ENCODE measurements around the gene PRKCA.

The PRKCA gene

GRCh38 chr17:66684261-66684660, 381.8 kb downstream of the PRKCA start:
- no peaks in the 10 kb centered on the region for H3K9me3 ChIP-seq (ENCODE audit: control insufficient read depth, insufficient read depth, low read length)
- H3K4me1 ChIP-seq (ENCODE audit: insufficient read depth, low read length) = peaks cover 5% of the 10 kb centered on the region; the same call in 1 of the 2 replicates
- H3K36me3 ChIP-seq (ENCODE audit: insufficient read depth, low read length) = no peaks in the 10 kb centered on the region
- H3K9ac ChIP-seq (ENCODE audit: low read depth, low read length) = no peak overlapping the region

GRCh38 chr17:66684731-66685130, 382.3 kb downstream of the PRKCA start:
- Histone ChIP-seq H3K36me3 (ENCODE audit: insufficient read depth, low read length) (no peaks in the 10 kb centered on the region), H3K9ac (ENCODE audit: low read depth, low read length) (no peak overlapping the region), H3K4me1 (ENCODE audit: insufficient read depth, low read length) (peaks cover 5% of the 10 kb centered on the region; the same call in 1 of the 2 replicates), H3K9me3 (ENCODE audit: control insufficient read depth, insufficient read depth, low read length) (no peaks in the 10 kb centered on the region)

- no peaks in the 10 kb centered on the region for H3K9me3 ChIP-seq (ENCODE audit: control insufficient read depth, insufficient read depth, low read length)
These were observed 384.2 kb downstream of the PRKCA start for GRCh38 chr17:66686601-66687000.

GRCh38 chr17:66687570-66688284, 385.3 kb downstream of the PRKCA start:
- peaks cover 12% of the 10 kb centered on the region; the same call in 1 of the 2 replicates for H3K4me1 ChIP-seq (ENCODE audit: insufficient read depth, low read length)
- H3K36me3 ChIP-seq (ENCODE audit: insufficient read depth, low read length) = no peaks in the 10 kb centered on the region
- no peak overlapping the region for H3K9ac ChIP-seq (ENCODE audit: low read depth, low read length)
- H3K9me3 ChIP-seq (ENCODE audit: control insufficient read depth, insufficient read depth, low read length) = no peaks in the 10 kb centered on the region

More at GRCh38 chr17:66686601-66687000, 384.2 kb downstream of the PRKCA start:
- Histone ChIP-seq H3K9ac (ENCODE audit: low read depth, low read length) (no peak overlapping the region), H3K4me1 (ENCODE audit: insufficient read depth, low read length) (peaks cover 4% of the 10 kb centered on the region; the same call in 1 of the 2 replicates), H3K36me3 (ENCODE audit: insufficient read depth, low read length) (no peaks in the 10 kb centered on the region)

GRCh38 chr17:66689221-66689620, 386.8 kb downstream of the PRKCA start:
- no peaks in the 10 kb centered on the region for H3K9me3 ChIP-seq (ENCODE audit: control insufficient read depth, insufficient read depth, low read length)
- no peaks in the 10 kb centered on the region for H3K36me3 ChIP-seq (ENCODE audit: insufficient read depth, low read length)
- no peak overlapping the region for H3K9ac ChIP-seq (ENCODE audit: low read depth, low read length)
- H3K4me1 ChIP-seq (ENCODE audit: insufficient read depth, low read length) = peaks cover 12% of the 10 kb centered on the region; the same call in 1 of the 2 replicates

- Histone ChIP-seq H3K36me3 (ENCODE audit: insufficient read depth, low read length) (no peaks in the 10 kb centered on the region), H3K4me1 (ENCODE audit: insufficient read depth, low read length) (peaks cover 12% of the 10 kb centered on the region; the same call in 1 of the 2 replicates), H3K9me3 (ENCODE audit: control insufficient read depth, insufficient read depth, low read length) (no peaks in the 10 kb centered on the region), H3K9ac (ENCODE audit: low read depth, low read length) (no peak overlapping the region)
These were observed 387.8 kb downstream of the PRKCA start for GRCh38 chr17:66690166-66690565.

GRCh38 chr17:66691644-66692420, 389.4 kb downstream of the PRKCA start:
- no peak overlapping the region for H3K9ac ChIP-seq (ENCODE audit: low read depth, low read length)
- peaks cover 12% of the 10 kb centered on the region; the same call in 1 of the 2 replicates for H3K4me1 ChIP-seq (ENCODE audit: insufficient read depth, low read length)
- H3K36me3 ChIP-seq (ENCODE audit: insufficient read depth, low read length) = no peaks in the 10 kb centered on the region
- H3K9me3 ChIP-seq (ENCODE audit: control insufficient read depth, insufficient read depth, low read length) = no peaks in the 10 kb centered on the region

GRCh38 chr17:66692421-66692690, 389.9 kb downstream of the PRKCA start:
- Histone ChIP-seq H3K4me1 (ENCODE audit: insufficient read depth, low read length) (peaks cover 12% of the 10 kb centered on the region; the same call in 1 of the 2 replicates), H3K9me3 (ENCODE audit: control insufficient read depth, insufficient read depth, low read length) (no peaks in the 10 kb centered on the region), H3K36me3 (ENCODE audit: insufficient read depth, low read length) (no peaks in the 10 kb centered on the region), H3K9ac (ENCODE audit: low read depth, low read length) (no peak overlapping the region)

GRCh38 chr17:66695098-66695497, 392.7 kb downstream of the PRKCA start:
- Histone ChIP-seq H3K9ac (ENCODE audit: low read depth, low read length) (no peak overlapping the region), H3K4me1 (ENCODE audit: insufficient read depth, low read length) (peaks cover 12% of the 10 kb centered on the region; the same call in 1 of the 2 replicates), H3K36me3 (ENCODE audit: insufficient read depth, low read length) (no peaks in the 10 kb centered on the region), H3K9me3 (ENCODE audit: control insufficient read depth, insufficient read depth, low read length) (no peaks in the 10 kb centered on the region)

- H3K9me3 ChIP-seq (ENCODE audit: control insufficient read depth, insufficient read depth, low read length) = no peaks in the 10 kb centered on the region
These were observed 395.9 kb downstream of the PRKCA start for GRCh38 chr17:66698270-66698669.

GRCh38 chr17:66701462-66701861, 399.0 kb downstream of the PRKCA start:
- Histone ChIP-seq H3K4me1 (ENCODE audit: insufficient read depth, low read length) (no peaks in the 10 kb centered on the region), H3K9ac (ENCODE audit: low read depth, low read length) (no peak overlapping the region), H3K9me3 (ENCODE audit: control insufficient read depth, insufficient read depth, low read length) (no peaks in the 10 kb centered on the region), H3K36me3 (ENCODE audit: insufficient read depth, low read length) (no peaks in the 10 kb centered on the region)

More at GRCh38 chr17:66698270-66698669, 395.9 kb downstream of the PRKCA start:
- Histone ChIP-seq H3K4me1 (ENCODE audit: insufficient read depth, low read length) (no peaks in the 10 kb centered on the region), H3K36me3 (ENCODE audit: insufficient read depth, low read length) (no peaks in the 10 kb centered on the region), H3K9ac (ENCODE audit: low read depth, low read length) (no peak overlapping the region)

- Histone ChIP-seq H3K4me1 (ENCODE audit: insufficient read depth, low read length) (no peaks in the 10 kb centered on the region), H3K9ac (ENCODE audit: low read depth, low read length) (no peak overlapping the region), H3K9me3 (ENCODE audit: control insufficient read depth, insufficient read depth, low read length) (no peaks in the 10 kb centered on the region), H3K36me3 (ENCODE audit: insufficient read depth, low read length) (no peaks in the 10 kb centered on the region)
These were observed 399.9 kb downstream of the PRKCA start for GRCh38 chr17:66702106-66702936.

- Histone ChIP-seq H3K36me3 (ENCODE audit: insufficient read depth, low read length) (no peaks in the 10 kb centered on the region), H3K9me3 (ENCODE audit: control insufficient read depth, insufficient read depth, low read length) (no peaks in the 10 kb centered on the region), H3K4me1 (ENCODE audit: insufficient read depth, low read length) (no peaks in the 10 kb centered on the region), H3K9ac (ENCODE audit: low read depth, low read length) (no peak overlapping the region)
These were observed 402.6 kb downstream of the PRKCA start for GRCh38 chr17:66704858-66705520.
